T-helper 17 cell (primary cell): ENCODE data around the gene PLAC8L1. TPM values are rescaled to one million over a fixed set of nuclear protein-coding genes. Genes with fewer than 3 reads are reported as not detected.

Experiments used
- ATAC-seq: fragments of 150-1000 bp; cut with Tn5 transposase; 2 replicates; pipeline ENCODE4 v1.10.0; 2021; ENCODE audit warnings: mild to moderate bottlenecking, moderate library complexity
- DNase-seq, 3 donors: peaks; one replicate each; pipeline versions ENCODE4 v3.0.0 to v3.0.0-alpha.2; 2020 to 2021
- H3K9me3 ChIP-seq: one replicate; pipeline ENCODE4 v1.7.0; 2013; ENCODE audit warnings: low read length, mild to moderate bottlenecking; ENCODE audit not compliant: control insufficient read depth, poor library complexity, severe bottlenecking
- H3K27ac Mint-ChIP-seq: one replicate; pipeline ENCODE4 v1.8.0; 2022; ENCODE audit warnings: mild to moderate bottlenecking, moderate library complexity, mixed read lengths
- H3K27me3 Mint-ChIP-seq: one replicate; pipeline ENCODE4 v1.8.0; 2022; ENCODE audit warnings: mixed read lengths
- H3K36me3 Mint-ChIP-seq: one replicate; pipeline ENCODE4 v1.8.0; 2022; ENCODE audit warnings: low read depth, mixed read lengths
- H3K4me1 Mint-ChIP-seq: one replicate; pipeline ENCODE4 v1.8.0; 2022; ENCODE audit warnings: mild to moderate bottlenecking, mixed read lengths
- H3K4me3 Mint-ChIP-seq: one replicate; pipeline ENCODE4 v1.8.0; 2022; ENCODE audit warnings: mild to moderate bottlenecking, moderate library complexity, mixed read lengths
- total RNA-seq, 4 donors: library from RNA in 2 of 4; stranded (reverse) in 2 of 4; gene quantifications; one replicate each; pipeline ENCODE4 v1.2.3 and lab custom pipeline; 2022 to 2026

PLAC8L1 gene
- total RNA-seq, 2 donors from 2014 or later: 0.94 TPM; not detected in 1

- DNase-seq: no peak
- Mint-ChIP-seq H3K4me1 (no peaks in the 10 kb centered on the region), H3K36me3 (no peaks in the 10 kb centered on the region), H3K27ac (no peak overlapping the region), H3K27me3 (peaks cover 53% of the 10 kb centered on the region), H3K4me3 (no peak overlapping the region)
- no peaks in the 10 kb centered on the region for H3K9me3 ChIP-seq
- no peak for ATAC-seq
Observed at GRCh38 chr5:146073239-146073900, 32.0 kb downstream of the PLAC8L1 start.

DNA sequence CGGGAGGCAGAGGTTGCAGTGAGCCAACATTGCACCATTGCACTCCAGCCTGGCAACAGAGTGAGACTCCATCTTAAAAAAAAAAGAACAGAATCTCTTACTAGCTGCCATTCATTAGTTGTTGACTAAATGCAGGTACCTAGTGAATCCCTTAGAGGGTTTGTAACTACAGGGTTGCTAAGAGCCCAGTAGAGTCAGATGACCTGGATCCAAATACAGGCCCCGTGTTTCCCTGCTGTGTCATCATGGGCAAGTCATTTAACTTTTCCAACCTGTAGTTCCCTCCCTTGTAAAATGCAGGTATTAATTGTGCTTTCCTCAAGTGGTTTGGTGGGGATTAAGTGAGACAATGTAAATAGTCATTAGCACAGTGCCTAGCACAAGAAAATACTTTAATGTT lies 32.8 kb downstream of the PLAC8L1 start:
- no peak for ATAC-seq
- no peak overlapping the region for H3K27ac Mint-ChIP-seq
- H3K9me3 ChIP-seq: no peaks in the 10 kb centered on the region
- H3K36me3 Mint-ChIP-seq: no peaks in the 10 kb centered on the region
- no peak overlapping the region for H3K4me3 Mint-ChIP-seq
- no peaks in the 10 kb centered on the region for H3K4me1 Mint-ChIP-seq
- DNase-seq: no peak
- peaks cover 60% of the 10 kb centered on the region for H3K27me3 Mint-ChIP-seq

GRCh38 chr5:146071171-146071570 lies 34.2 kb downstream of the PLAC8L1 start:
- no peaks in the 10 kb centered on the region for H3K4me1 Mint-ChIP-seq
- DNase-seq (no peak), ATAC-seq (no peak)
- no peak overlapping the region for H3K27ac Mint-ChIP-seq
- no peaks in the 10 kb centered on the region for H3K36me3 Mint-ChIP-seq
- H3K27me3 Mint-ChIP-seq: peaks cover 51% of the 10 kb centered on the region
- H3K9me3 ChIP-seq: no peaks in the 10 kb centered on the region
- no peak overlapping the region for H3K4me3 Mint-ChIP-seq

DNA sequence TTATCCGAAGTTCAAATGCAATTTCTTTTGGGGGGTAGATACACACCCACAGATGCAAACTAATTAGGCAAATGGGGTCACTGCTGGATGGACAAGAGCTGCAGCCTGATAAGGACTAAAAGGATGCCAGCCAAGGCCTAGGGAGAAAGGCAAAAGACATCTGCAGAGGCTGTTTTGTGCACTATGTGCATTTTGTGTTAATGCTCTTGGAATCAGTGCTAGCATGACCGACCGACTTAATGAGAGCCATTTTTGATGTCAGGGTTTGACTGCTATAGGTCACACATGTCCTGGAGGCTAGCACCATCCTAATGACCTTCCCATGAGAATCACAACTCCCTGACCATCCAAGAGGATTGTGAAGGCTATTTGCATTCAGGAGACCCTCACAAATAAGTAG lies 34.6 kb downstream of the PLAC8L1 start:
- peaks cover 49% of the 10 kb centered on the region for H3K27me3 Mint-ChIP-seq
- H3K4me3 Mint-ChIP-seq: no peak overlapping the region
- no peaks in the 10 kb centered on the region for H3K36me3 Mint-ChIP-seq
- H3K4me1 Mint-ChIP-seq: no peaks in the 10 kb centered on the region
- no peaks in the 10 kb centered on the region for H3K9me3 ChIP-seq
- H3K27ac Mint-ChIP-seq: no peak overlapping the region
- ATAC-seq (no peak), DNase-seq (no peak)

DNA sequence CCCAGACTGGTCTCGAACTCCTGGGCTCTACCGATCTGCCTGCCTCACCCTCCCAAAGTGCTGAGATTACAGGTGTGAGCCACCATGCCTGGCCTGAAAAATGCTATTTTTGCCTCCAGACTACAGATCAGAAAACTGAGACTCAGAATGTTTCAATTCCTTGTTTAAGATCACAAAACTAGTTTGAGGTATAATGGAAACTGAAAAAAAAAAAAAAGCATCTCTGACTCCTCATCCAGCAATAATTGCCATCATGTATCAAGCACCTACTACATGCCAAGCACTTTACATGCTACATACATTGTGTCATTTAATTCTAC lies 35.6 kb downstream of the PLAC8L1 start:
- Mint-ChIP-seq H3K36me3 (no peaks in the 10 kb centered on the region), H3K27ac (no peak overlapping the region), H3K4me3 (no peak overlapping the region), H3K27me3 (peaks cover 46% of the 10 kb centered on the region), H3K4me1 (no peaks in the 10 kb centered on the region)
- H3K9me3 ChIP-seq: no peaks in the 10 kb centered on the region
- ATAC-seq: no peak
- DNase-seq: no peak

DNA sequence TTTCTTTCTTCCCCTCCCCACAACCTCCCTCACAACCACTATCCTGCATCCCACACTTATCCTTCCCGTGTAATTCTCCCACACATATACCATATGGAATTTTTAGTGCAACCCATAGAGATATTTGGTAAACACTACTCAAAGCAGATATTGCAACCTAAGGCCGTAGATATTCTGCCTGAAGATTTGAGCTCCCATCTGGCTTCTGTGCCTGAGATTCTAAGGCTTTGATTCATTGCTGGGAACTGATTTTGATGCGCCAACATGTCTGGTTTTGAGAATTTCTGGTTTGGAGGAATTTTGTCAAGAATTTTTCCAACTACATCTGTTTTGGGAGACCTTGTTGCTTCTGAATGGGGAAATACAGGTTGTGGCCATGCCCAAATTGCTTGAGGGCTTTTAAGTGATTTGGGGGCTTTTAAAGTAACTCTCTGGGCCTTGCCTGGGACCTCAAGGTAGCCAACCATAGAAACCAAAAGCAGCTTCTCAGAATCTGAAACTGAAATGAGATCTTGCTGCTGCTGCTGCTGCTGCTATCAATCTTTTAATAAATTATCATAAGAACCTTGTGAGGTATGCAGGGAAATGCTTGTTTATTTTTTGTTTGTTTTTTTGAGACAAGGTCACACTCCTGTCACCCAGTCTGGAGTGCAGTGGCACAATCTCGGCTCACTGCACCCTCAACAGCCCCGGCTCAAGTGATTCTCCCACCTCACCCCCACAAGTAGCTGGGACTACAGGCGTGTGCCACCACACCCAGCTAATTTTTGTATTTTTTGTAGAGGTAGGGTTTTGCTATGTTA lies 36.2 kb downstream of the PLAC8L1 start:
- H3K36me3 Mint-ChIP-seq: no peaks in the 10 kb centered on the region
- no peaks in the 10 kb centered on the region for H3K9me3 ChIP-seq
- no peak overlapping the region for H3K27ac Mint-ChIP-seq
- H3K27me3 Mint-ChIP-seq: peaks cover 43% of the 10 kb centered on the region
- no peak overlapping the region for H3K4me3 Mint-ChIP-seq
- no peaks in the 10 kb centered on the region for H3K4me1 Mint-ChIP-seq
- no peak for DNase-seq
- ATAC-seq: no peak

DNA sequence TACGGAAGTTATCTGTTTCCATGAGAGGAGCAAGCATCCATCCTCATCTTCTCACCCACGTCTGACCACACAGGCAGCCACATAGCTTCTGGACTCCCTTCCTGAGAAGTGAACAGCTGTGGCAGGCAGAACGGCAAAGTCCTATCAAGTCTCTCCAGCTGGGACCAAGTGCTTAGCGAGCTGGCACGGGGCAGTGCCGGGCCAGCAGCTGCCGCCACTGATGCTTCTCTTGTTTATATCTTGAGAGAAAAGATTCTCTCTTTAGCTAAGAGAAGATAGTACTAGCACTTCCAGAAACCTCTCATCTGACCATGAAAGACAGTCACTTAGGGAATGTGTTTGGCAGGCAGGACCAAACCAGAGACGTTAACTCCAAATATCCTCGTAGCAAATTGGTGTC lies 37.2 kb downstream of the PLAC8L1 start:
- Mint-ChIP-seq H3K4me1 (no peaks in the 10 kb centered on the region), H3K27ac (no peak overlapping the region), H3K36me3 (no peaks in the 10 kb centered on the region), H3K4me3 (no peak overlapping the region), H3K27me3 (peaks cover 37% of the 10 kb centered on the region)
- H3K9me3 ChIP-seq: no peaks in the 10 kb centered on the region
- ATAC-seq: no peak
- no peak for DNase-seq

DNA sequence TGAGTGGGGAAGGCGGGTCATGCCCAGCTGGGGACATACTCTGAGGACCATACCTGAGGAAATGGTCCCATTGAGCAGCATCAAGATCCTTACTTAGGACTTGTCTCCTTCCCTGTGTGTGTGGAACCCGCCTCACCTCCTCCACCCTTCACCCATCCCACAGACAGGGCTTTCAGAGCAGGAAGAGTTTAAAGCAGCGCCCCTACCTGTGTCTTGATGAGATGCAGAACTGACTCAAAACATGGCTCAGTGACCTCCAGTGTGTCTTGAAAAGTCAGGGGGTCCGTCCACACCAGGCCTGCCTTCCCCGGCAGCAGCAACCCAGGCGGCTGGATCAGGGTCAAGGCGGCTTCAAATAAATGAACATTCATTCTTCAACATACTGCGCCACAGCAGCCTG lies 38.4 kb downstream of the PLAC8L1 start:
- no peak overlapping the region for H3K27ac Mint-ChIP-seq
- H3K4me1 Mint-ChIP-seq: no peaks in the 10 kb centered on the region
- H3K27me3 Mint-ChIP-seq: peaks cover 33% of the 10 kb centered on the region
- no peak overlapping the region for H3K4me3 Mint-ChIP-seq
- H3K9me3 ChIP-seq: no peaks in the 10 kb centered on the region
- no peak for DNase-seq
- ATAC-seq: no peak
- H3K36me3 Mint-ChIP-seq: peaks cover 2% of the 10 kb centered on the region

- peaks cover 35% of the 10 kb centered on the region for H3K27me3 Mint-ChIP-seq
- DNase-seq (no peak), ATAC-seq (no peak)
- H3K4me1 Mint-ChIP-seq: no peaks in the 10 kb centered on the region
- H3K27ac Mint-ChIP-seq: no peak overlapping the region
- no peak overlapping the region for H3K4me3 Mint-ChIP-seq
- H3K36me3 Mint-ChIP-seq: peaks cover 2% of the 10 kb centered on the region
- H3K9me3 ChIP-seq: no peaks in the 10 kb centered on the region
Observed at GRCh38 chr5:146060221-146060585, 45.2 kb downstream of the PLAC8L1 start.

DNA sequence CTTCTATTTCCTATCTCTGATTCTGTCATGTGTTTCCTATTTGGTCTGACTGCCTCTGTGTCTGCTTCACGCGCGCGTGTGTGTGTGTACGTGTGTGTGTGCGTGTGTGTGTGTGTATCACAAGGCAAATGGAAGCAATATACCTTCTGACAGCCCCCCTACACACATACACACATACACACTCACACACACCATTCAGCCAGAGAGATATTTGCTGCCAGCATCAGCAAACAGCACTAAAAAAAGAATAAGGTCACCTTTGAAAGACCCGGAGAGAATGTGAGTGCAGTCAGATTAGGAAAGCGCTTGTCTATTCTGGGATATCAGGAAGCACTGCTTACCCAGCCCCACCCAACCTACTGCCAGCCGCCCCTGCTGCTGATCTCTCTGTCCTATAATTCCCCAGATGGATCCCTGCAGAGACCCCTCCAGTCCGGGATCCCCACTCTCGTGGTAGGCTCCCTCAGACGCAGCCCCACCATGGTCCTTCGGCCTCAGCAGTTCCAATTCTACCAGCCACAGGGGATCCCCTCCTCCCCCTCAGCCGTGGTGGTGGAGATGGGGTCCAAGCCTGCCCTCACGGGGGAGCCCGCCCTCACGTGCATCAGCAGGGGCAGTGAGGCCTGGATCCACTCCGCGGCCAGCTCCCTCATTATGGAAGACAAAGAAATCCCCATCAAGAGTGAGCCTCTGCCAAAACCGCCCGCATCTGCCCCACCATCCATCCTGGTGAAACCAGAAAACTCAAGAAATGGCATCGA lies 45.7 kb downstream of the PLAC8L1 start:
- no peak for DNase-seq
- Mint-ChIP-seq H3K27ac (no peak overlapping the region), H3K27me3 (peaks cover 37% of the 10 kb centered on the region), H3K4me3 (no peak overlapping the region), H3K36me3 (peaks cover 2% of the 10 kb centered on the region), H3K4me1 (no peaks in the 10 kb centered on the region)
- H3K9me3 ChIP-seq: no peaks in the 10 kb centered on the region
- no peak for ATAC-seq

DNA sequence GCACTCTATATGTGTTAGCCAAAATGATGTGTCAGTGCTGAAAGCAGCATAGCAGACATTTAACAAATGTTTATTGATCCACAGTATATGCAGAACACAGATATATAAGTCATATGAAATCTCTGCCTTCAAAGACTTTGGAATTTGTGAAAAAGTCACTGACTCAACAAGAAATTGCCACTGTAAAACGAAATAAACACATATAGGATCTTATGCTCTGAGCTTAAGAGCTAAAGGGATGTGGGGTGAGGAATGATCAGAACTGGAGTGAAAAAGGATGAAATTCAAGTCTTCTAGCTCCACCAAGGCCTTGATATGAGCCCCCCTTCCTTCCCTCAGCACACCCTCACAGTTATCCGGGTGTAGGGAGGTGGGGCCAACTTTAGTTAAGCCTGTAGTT lies 49.9 kb downstream of the PLAC8L1 start:
- H3K27me3 Mint-ChIP-seq: peaks cover 50% of the 10 kb centered on the region
- no peaks in the 10 kb centered on the region for H3K4me1 Mint-ChIP-seq

DNA sequence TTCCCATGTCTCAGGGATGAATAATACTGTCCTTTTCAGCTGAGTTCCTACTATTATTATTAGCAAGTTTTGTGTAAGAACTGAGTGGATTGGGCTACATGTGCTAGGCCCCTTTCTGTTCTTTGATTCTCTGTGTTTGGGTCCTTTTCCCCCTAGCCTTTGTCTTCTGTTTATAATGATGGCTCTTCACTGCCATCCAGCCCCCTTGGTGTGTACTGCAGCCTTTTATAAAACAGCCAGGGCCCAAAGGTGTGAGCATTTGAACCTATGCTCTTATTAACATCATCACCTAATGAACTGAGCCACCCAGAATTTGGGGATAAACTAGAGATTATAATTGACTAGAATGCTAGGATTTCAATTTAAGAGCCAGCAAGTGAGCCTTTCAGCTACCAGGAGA lies 52.6 kb downstream of the PLAC8L1 start:
- no peak for ATAC-seq
- H3K4me1 Mint-ChIP-seq: no peaks in the 10 kb centered on the region
- H3K27ac Mint-ChIP-seq: no peak overlapping the region
- no peak overlapping the region for H3K4me3 Mint-ChIP-seq
- peaks cover 57% of the 10 kb centered on the region for H3K27me3 Mint-ChIP-seq
- no peak for DNase-seq
- no peaks in the 10 kb centered on the region for H3K9me3 ChIP-seq
- H3K36me3 Mint-ChIP-seq: peaks cover 2% of the 10 kb centered on the region

More for the DNA sequence above, 49.9 kb downstream of the PLAC8L1 start:
- no peaks in the 10 kb centered on the region for H3K9me3 ChIP-seq
- no peak for DNase-seq
- Mint-ChIP-seq H3K27ac (no peak overlapping the region), H3K4me3 (no peak overlapping the region), H3K36me3 (no peaks in the 10 kb centered on the region)
- no peak for ATAC-seq

GRCh38 chr5:146051678-146052077 lies 53.7 kb downstream of the PLAC8L1 start:
- Mint-ChIP-seq H3K4me3 (no peak overlapping the region), H3K27me3 (peaks cover 50% of the 10 kb centered on the region), H3K4me1 (no peaks in the 10 kb centered on the region), H3K27ac (no peak overlapping the region), H3K36me3 (peaks cover 2% of the 10 kb centered on the region)
- ATAC-seq (no peak), DNase-seq (no peak)
- H3K9me3 ChIP-seq: no peaks in the 10 kb centered on the region
